LNCAP (cell line): ENCODE results near the gene ERC1.

Experiments used
- TF ChIP-seq, protein P1 (sequence below): fragments of 450-650 bp; IDR thresholded peaks from 2 replicates; pipeline ENCODE4 v1.5.1; 2017; ENCODE audit warnings: mild to moderate bottlenecking

Gene ERC1

DNA sequence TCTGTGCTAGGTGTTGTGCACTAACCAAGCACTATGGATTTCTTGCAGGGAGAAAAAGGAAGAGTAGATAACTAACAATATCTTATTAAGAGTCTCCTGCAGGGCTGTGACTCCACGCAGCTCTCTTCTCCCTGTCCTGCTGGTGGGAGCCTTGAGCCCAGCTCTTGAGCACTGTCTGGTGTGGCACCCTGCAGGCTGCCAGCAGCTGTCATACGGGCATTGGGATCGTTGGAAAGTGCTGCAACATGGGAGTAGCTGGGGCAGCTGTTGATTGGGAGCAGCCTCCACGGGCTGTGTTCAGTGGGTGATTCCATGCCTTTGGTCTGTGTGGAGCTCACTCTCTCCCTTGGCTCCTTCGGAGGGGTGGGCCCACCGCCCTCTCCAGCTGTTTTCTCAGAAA lies 478.0 kb downstream of the ERC1 start:
- TF ChIP-seq, protein P1, sequence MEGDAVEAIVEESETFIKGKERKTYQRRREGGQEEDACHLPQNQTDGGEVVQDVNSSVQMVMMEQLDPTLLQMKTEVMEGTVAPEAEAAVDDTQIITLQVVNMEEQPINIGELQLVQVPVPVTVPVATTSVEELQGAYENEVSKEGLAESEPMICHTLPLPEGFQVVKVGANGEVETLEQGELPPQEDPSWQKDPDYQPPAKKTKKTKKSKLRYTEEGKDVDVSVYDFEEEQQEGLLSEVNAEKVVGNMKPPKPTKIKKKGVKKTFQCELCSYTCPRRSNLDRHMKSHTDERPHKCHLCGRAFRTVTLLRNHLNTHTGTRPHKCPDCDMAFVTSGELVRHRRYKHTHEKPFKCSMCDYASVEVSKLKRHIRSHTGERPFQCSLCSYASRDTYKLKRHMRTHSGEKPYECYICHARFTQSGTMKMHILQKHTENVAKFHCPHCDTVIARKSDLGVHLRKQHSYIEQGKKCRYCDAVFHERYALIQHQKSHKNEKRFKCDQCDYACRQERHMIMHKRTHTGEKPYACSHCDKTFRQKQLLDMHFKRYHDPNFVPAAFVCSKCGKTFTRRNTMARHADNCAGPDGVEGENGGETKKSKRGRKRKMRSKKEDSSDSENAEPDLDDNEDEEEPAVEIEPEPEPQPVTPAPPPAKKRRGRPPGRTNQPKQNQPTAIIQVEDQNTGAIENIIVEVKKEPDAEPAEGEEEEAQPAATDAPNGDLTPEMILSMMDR: no peak

DNA sequence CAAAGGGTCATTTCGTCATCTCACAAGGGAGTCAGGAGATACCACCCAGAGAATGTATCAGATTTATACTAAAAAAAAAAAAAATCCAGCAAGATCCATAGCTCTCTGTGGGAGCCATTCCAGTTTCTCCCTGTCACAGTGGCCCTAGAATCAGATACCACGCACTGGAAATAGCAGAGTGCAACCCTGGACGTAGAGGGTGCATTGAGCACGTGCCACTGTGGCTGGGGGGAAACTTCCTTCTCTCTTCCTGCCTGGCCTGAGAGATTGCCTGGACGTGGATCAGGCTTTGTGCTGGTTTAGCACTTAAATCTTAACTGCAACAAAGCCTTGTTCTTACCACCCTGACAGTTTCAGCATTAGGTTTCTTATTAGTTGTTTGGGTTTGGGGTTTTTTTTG lies 479.0 kb downstream of the ERC1 start:
- TF ChIP-seq, protein P1: no peak

DNA sequence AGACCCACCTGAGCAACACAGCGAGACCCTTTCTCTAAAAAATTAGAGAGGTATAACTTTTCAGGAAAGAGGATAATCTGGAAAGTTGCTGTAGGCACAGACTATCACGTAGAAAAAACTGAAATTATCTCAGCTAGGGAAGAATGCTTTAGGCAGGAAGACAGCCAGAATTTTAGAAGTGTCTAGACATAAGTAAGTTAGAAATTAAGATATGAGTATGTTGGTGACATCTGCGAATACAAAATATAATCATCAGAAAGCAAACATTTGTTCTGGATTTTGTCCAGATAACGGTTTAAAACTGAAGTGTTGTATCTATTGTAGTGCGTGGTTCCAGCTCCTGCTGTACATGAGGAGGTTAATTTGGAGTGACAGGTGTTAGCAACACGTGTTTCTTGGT lies 480.2 kb downstream of the ERC1 start:
- TF ChIP-seq, protein P1: no peak

DNA sequence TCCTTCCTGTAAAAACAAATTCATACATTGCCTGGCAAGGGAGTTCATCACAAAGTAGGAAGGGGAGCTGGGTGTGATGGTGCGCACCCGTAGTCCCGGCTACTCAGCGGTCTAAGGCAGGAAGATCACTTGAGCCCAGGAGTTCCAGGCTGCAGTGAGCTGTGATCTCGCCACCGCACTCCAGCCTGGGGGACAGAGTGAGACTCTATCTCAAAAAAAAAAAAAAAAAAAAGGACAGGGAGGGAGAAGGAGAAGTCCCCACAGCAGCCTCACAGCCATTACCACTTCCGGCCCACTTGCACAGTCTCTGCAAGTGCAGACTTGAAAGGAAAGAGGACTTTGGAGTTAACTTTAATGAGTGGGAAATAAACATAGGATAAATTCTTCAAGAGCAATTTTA lies 482.4 kb downstream of the ERC1 start:
- TF ChIP-seq, protein P1: no peak

DNA sequence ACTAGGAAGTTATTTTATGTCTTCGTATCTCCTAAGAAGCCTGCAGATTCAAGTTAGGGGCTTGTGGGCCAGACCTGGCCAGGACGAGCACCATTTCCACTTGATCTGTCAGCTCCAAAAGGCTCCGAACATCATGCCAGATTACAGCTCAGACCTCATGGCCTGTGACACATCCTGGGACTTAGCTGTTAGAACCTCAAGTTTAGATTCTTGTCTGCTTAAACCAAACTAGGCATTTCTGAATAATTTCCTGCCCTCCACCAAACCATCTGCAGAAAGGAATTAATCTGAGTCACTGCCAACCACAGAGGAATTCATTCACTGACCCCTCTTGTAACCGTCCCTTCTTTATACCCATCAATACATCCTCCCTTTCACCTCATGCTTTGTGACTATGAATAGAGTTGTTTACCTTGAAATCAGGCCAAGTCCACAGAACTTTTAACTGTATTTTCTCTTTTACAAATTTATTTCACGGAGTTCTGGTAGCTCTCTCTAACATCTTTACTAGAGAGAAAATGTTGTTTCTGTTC lies 483.1 kb downstream of the ERC1 start:
- TF ChIP-seq, protein P1: no peak

DNA sequence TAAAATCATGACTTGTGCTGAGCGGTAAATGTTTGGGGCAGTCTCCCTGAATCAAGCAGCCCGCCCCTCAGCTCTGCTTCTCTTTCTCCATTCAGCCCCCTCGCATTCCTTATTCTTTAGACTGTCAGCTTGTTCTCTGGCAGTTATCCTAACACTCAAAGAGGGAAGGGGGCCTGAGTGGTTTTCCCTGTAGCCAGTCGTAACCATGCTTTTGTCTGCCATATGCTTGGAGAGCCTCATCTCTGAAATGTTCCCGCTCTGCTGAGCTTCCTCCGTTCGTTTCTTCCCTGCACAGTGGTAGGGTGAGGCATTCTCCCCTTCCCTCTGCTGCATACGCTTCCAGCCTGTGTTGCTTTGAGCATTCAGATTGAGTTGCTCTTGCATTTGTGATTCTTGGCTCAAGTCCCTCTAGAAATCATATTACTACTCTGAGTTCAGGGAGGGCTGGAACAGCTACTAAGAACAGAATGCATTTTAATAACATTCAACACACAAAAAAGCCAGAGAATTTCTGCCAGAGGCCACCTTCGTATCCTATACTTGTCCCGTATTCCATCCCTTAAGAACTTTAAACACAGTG lies 483.6 kb downstream of the ERC1 start:
- TF ChIP-seq, protein P1: no peak

DNA sequence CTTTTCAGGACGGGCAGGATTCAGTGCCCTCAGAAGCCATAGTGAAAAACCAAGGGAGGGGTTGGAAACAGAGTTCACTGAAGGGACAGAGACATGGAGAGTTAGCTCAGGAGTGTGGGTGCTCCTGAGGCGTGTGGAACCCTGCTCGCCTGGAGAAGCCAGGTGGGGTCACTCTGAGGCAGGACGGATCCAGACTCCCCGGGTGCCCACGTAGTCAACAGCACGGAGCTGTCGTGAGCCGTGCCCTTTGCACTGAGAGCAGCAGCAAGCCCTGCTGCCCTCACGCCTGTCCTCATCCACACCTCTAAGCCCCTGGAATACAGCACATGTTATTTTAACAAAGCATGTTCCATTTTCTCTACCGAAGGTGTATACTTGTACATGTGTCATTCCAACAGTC lies 488.6 kb downstream of the ERC1 start:
- TF ChIP-seq, protein P1: no peak

DNA sequence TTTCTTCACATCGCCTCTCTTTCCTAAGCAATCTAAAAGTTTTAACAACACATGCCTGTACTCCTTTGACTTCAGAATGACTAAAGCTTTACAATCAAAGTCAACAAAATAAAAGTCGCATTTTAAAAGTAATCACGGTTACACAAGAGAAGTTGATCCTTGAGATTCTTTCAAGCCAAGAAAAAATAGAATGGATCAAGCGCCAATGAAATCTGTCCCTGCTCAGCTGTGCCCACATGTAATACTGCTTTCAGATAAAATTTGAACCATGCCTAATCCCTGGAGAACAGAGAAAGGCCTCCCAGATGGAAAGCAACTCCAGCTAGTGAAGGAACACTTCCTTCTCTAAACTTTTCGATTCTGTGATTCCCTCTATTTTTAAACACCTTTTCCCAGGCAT lies 490.3 kb downstream of the ERC1 start:
- TF ChIP-seq, protein P1: no peak
